ENCODE results near the gene DNM1. TPM values are rescaled to one million over a fixed set of nuclear protein-coding genes. Genes with fewer than 3 reads are reported as not detected.

DNM1 gene
- polyA plus RNA-seq, 1 of the 3 experiments (the other 2 are of a cell fraction), result 35.7 TPM

DNA sequence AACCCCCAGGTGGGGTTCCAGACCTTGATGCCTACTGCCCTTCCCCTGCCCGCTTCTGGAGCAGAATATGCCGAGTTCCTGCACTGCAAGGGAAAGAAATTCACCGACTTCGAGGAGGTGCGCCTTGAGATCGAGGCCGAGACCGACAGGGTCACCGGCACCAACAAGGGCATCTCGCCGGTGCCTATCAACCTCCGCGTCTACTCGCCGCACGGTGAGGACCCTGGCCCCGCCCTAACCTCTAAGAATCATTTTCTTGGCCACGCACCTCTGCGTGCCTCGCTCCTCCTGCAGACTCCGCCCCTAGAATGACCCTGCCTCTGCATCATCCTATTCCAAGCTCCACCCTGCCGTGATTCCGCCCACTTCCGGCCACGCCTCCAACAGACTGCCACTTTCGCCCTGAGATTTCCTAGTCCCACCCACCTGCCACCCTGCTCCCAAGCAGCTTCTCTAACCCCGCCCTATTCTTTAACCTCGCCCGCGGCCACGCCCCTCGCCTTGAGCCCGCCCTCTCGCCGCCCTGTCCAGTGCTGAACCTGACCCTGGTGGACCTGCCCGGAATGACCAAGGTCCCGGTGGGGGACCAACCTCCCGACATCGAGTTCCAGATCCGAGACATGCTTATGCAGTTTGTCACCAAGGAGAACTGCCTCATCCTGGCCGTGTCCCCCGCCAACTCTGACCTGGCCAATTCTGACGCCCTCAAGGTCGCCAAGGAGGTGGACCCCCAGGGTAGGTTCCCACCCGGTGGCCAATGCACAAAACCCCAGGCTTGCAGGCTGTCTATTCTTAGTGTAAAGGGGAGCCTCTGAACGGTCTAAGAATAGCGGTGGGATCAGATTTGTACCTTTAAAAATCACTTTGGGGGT lies 15.6 kb downstream of the DNM1 start:
- no peak for TF ChIP-seq NFIC (IDR thresholded peaks at IDR 0.05; ENCODE audit: borderline replicate concordance)
- TF ChIP-seq NRF1 (IDR thresholded peaks at IDR 0.05; ENCODE audit: low read depth, low read length), result no peak
- TF ChIP-seq, protein P1, sequence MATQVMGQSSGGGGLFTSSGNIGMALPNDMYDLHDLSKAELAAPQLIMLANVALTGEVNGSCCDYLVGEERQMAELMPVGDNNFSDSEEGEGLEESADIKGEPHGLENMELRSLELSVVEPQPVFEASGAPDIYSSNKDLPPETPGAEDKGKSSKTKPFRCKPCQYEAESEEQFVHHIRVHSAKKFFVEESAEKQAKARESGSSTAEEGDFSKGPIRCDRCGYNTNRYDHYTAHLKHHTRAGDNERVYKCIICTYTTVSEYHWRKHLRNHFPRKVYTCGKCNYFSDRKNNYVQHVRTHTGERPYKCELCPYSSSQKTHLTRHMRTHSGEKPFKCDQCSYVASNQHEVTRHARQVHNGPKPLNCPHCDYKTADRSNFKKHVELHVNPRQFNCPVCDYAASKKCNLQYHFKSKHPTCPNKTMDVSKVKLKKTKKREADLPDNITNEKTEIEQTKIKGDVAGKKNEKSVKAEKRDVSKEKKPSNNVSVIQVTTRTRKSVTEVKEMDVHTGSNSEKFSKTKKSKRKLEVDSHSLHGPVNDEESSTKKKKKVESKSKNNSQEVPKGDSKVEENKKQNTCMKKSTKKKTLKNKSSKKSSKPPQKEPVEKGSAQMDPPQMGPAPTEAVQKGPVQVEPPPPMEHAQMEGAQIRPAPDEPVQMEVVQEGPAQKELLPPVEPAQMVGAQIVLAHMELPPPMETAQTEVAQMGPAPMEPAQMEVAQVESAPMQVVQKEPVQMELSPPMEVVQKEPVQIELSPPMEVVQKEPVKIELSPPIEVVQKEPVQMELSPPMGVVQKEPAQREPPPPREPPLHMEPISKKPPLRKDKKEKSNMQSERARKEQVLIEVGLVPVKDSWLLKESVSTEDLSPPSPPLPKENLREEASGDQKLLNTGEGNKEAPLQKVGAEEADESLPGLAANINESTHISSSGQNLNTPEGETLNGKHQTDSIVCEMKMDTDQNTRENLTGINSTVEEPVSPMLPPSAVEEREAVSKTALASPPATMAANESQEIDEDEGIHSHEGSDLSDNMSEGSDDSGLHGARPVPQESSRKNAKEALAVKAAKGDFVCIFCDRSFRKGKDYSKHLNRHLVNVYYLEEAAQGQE (IDR thresholded peaks at IDR 0.05; ENCODE audit: low read depth, low read length), result peak; percentile 84
- H3K4me3 ChIP-seq (ENCODE audit: low read depth in 2 of 2, low read length in 1 of 2), result no peak overlapping the region
- H3F3A ChIP-seq (replicated peaks; ENCODE audit: insufficient read depth), result peaks cover 11% of the 10 kb centered on the region
- 87% methylated on average over 45 of the region's 47 CpGs for WGBS (ENCODE audit: low lambda C conversion rate)
- H3K79me2 ChIP-seq (ENCODE audit: insufficient read depth), result no peaks in the 10 kb centered on the region
- H3K9me3 ChIP-seq, result no peaks in the 10 kb centered on the region
- no peaks in the 10 kb centered on the region for H4K20me1 ChIP-seq (ENCODE audit: insufficient read depth)
- peak; percentile 69 for DNase-seq
- H3K36me3 ChIP-seq (replicated peaks in 1 of 2; ENCODE audit: control insufficient read depth in 1 of 2, insufficient read depth in 2 of 2, low read length in 1 of 2), result peaks cover 12 to 13% of the 10 kb centered on the region in 2 experiments
- H3K9ac ChIP-seq, result no peak overlapping the region
- no peaks in the 10 kb centered on the region for H3K27me3 ChIP-seq (ENCODE audit: insufficient read depth)
- H3K9me2 ChIP-seq, result no peaks in the 10 kb centered on the region
- ChIA-PET POLR2A (no interaction called here), CTCF (interaction anchor here (1.1 kb wide), 1 partner anchor 37 kb away, joined by 3 read pairs; no protein-coding TSS in a partner anchor)
- no peak overlapping the region for H3K27ac ChIP-seq (ENCODE audit: low read depth in 2 of 2, low read length in 1 of 2)
- H3K4me1 ChIP-seq (ENCODE audit: control insufficient read depth in 1 of 2, insufficient read depth in 2 of 2, low read depth in 1 of 2, low read length in 1 of 2), result peaks cover 18 to 24% of the 10 kb centered on the region in 2 experiments; a peak in 3 of 4 replicates
- H3K4me2 ChIP-seq, result no peak overlapping the region
- no peak overlapping the region for H2AFZ ChIP-seq (ENCODE audit: low read depth)

DNA sequence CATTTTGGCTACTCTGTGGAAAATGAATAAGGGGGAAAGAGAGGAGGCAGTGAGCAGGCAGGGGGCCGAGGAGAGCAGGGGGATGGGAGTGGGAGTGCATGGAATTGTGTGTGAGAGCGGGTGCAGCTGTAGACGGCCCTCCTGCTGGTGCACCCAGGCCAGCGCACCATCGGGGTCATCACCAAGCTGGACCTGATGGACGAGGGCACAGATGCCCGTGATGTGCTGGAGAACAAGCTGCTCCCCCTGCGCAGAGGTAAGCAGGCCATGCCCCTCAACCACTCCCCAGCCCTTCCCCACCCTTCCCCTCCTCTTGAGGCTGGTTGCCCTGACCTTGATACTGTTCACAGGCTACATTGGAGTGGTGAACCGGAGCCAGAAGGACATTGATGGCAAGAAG lies 16.7 kb downstream of the DNM1 start:
- peaks cover 15 to 17% of the 10 kb centered on the region in 2 experiments; a peak in 3 of 4 replicates for H3K4me1 ChIP-seq (ENCODE audit: control insufficient read depth in 1 of 2, insufficient read depth in 2 of 2, low read depth in 1 of 2, low read length in 1 of 2)
- H3F3A ChIP-seq (replicated peaks; ENCODE audit: insufficient read depth), result peaks cover 11% of the 10 kb centered on the region
- peaks cover 12 to 13% of the 10 kb centered on the region in 2 experiments for H3K36me3 ChIP-seq (replicated peaks in 1 of 2; ENCODE audit: control insufficient read depth in 1 of 2, insufficient read depth in 2 of 2, low read length in 1 of 2)
- no peak for TF ChIP-seq RCOR1 (IDR thresholded peaks at IDR 0.05; ENCODE audit: low read length)
- TF ChIP-seq YY1 (IDR thresholded peaks at IDR 0.05; ENCODE audit: low read depth), result no peak
- TF ChIP-seq FOXM1 (IDR thresholded peaks at IDR 0.05; ENCODE audit: low read depth), result no peak
- TF ChIP-seq FOXJ3 (CRISPR knock-in tag; IDR thresholded peaks at IDR 0.05), result no peak
- TF ChIP-seq, protein P2, sequence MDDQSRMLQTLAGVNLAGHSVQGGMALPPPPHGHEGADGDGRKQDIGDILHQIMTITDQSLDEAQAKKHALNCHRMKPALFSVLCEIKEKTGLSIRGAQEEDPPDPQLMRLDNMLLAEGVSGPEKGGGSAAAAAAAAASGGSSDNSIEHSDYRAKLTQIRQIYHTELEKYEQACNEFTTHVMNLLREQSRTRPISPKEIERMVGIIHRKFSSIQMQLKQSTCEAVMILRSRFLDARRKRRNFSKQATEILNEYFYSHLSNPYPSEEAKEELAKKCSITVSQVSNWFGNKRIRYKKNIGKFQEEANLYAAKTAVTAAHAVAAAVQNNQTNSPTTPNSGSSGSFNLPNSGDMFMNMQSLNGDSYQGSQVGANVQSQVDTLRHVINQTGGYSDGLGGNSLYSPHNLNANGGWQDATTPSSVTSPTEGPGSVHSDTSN (IDR thresholded peaks at IDR 0.05), result no peak
- no peaks in the 10 kb centered on the region for H3K9me2 ChIP-seq
- H3K79me2 ChIP-seq (ENCODE audit: insufficient read depth), result no peaks in the 10 kb centered on the region
- no peak overlapping the region for H3K4me3 ChIP-seq (ENCODE audit: low read depth in 2 of 2, low read length in 1 of 2)
- no peak overlapping the region for H2AFZ ChIP-seq (ENCODE audit: low read depth)
- H3K9ac ChIP-seq, result no peak overlapping the region
- H4K20me1 ChIP-seq (ENCODE audit: insufficient read depth), result no peaks in the 10 kb centered on the region
- ChIA-PET CTCF (interaction anchor here (0.6 kb wide), 1 partner anchor 23 kb away, joined by 3 read pairs; no protein-coding TSS in a partner anchor), POLR2A (no interaction called here)
- H3K4me2 ChIP-seq, result no peak overlapping the region
- no peaks in the 10 kb centered on the region for H3K9me3 ChIP-seq
- no peaks in the 10 kb centered on the region for H3K27me3 ChIP-seq (ENCODE audit: insufficient read depth)
- H3K27ac ChIP-seq (ENCODE audit: low read depth in 2 of 2, low read length in 1 of 2), result no peak overlapping the region
- over 99% methylated on average over 9 of the region's 9 CpGs for WGBS (ENCODE audit: low lambda C conversion rate)
- peak; percentile 27 for DNase-seq

Measured in SK-N-SH (cell line).